Tibial nerve (tissue), 4 donors: Measurements from ENCODE around the gene MGMT.

Source experiments
- EP300 ChIP-seq, 2 donors: sonication (generic); formaldehyde crosslinking; IDR thresholded peaks; one replicate each; pipeline ENCODE4 v1.6.1; 2017; ENCODE audit warnings: antibody characterized with exemption in 2 of 2, mild to moderate bottlenecking in 1 of 2
- POLR2A ChIP-seq, 2 donors: fragments of 450-650 bp; IDR thresholded peaks; one replicate each; pipeline ENCODE4 v1.6.1; 2017; ENCODE audit warnings: antibody characterized with exemption in 2 of 2, mild to moderate bottlenecking in 2 of 2, moderate library complexity in 2 of 2
- TF ChIP-seq, protein P1 (sequence below), 5 experiments: fragments of 200-600 bp in 3 of 5; fragments of 450-650 bp in 2 of 5; sonication (generic) in 3 of 5; IDR thresholded peaks; one replicate each; pipeline ENCODE4 v1.5.1; 2016 to 2019; ENCODE audit warnings: antibody characterized with exemption in 5 of 5, mild to moderate bottlenecking in 3 of 5, moderate library complexity in 2 of 5

DNA sequence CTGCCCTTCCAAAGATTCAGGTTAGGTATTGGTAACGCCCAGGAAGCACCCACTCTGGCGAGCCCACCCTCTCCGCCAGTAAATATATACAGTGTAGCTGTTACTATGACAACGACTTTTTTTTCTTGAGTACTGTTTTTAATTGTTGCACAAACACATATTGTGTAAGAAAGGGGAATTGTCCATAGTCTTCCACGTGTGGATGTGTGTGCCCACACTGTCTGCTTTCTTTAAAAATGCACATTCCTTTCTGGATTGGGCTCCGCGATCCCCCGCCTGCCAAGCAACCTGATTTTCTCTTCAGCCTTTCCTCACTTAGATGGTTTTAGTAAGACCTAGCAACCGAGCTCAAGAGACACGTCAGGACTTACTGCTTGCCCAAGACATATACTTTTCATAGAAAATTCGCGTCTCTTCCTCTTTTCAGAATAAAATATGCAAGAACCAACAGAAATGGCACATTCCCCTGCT, 249.2 kb downstream of the MGMT start:
- TF ChIP-seq, protein P1, sequence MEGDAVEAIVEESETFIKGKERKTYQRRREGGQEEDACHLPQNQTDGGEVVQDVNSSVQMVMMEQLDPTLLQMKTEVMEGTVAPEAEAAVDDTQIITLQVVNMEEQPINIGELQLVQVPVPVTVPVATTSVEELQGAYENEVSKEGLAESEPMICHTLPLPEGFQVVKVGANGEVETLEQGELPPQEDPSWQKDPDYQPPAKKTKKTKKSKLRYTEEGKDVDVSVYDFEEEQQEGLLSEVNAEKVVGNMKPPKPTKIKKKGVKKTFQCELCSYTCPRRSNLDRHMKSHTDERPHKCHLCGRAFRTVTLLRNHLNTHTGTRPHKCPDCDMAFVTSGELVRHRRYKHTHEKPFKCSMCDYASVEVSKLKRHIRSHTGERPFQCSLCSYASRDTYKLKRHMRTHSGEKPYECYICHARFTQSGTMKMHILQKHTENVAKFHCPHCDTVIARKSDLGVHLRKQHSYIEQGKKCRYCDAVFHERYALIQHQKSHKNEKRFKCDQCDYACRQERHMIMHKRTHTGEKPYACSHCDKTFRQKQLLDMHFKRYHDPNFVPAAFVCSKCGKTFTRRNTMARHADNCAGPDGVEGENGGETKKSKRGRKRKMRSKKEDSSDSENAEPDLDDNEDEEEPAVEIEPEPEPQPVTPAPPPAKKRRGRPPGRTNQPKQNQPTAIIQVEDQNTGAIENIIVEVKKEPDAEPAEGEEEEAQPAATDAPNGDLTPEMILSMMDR (IDR thresholded peaks at IDR 0.05) = no peak
- TF ChIP-seq EP300 (IDR thresholded peaks at IDR 0.05) = no peak
- TF ChIP-seq POLR2A (IDR thresholded peaks at IDR 0.05) = no peak
